ENCODE measurements around the gene SLC12A3.

Gene SLC12A3

DNA sequence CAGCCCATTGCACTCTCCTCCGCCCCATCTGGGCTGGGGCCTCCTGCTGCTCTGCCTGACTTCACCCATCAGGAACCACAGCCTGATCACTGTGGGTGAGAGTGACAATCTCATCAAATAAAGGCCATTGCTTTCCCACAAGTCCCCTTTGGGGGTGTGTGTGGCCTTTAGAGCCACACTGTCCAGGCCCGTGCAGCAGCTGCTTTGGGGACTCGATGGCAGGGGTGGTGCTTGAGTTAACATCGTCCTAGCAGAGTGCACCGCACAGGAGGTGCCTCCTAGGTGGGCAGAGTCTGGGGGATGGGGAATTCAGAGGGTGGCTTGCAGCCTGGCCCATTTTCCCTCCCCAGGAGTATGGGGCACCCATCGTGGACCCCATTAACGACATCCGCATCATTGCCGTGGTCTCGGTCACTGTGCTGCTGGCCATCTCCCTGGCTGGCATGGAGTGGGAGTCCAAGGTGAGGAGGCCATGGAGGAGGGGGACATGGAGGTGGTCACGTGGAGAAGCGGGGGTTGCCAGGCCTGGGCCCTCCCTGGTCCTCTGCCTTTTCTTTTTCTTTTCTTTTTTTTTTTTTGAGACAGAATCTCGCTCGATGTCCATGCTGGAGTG is 5.4 kb downstream of the SLC12A3 start:
- TF ChIP-seq, protein P1, sequence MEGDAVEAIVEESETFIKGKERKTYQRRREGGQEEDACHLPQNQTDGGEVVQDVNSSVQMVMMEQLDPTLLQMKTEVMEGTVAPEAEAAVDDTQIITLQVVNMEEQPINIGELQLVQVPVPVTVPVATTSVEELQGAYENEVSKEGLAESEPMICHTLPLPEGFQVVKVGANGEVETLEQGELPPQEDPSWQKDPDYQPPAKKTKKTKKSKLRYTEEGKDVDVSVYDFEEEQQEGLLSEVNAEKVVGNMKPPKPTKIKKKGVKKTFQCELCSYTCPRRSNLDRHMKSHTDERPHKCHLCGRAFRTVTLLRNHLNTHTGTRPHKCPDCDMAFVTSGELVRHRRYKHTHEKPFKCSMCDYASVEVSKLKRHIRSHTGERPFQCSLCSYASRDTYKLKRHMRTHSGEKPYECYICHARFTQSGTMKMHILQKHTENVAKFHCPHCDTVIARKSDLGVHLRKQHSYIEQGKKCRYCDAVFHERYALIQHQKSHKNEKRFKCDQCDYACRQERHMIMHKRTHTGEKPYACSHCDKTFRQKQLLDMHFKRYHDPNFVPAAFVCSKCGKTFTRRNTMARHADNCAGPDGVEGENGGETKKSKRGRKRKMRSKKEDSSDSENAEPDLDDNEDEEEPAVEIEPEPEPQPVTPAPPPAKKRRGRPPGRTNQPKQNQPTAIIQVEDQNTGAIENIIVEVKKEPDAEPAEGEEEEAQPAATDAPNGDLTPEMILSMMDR (IDR thresholded peaks at IDR 0.05; ENCODE audit: low read depth, low read length): no peak
- no peak overlapping the region for H3K4me3 ChIP-seq (ENCODE audit: low read depth, low read length)

DNA sequence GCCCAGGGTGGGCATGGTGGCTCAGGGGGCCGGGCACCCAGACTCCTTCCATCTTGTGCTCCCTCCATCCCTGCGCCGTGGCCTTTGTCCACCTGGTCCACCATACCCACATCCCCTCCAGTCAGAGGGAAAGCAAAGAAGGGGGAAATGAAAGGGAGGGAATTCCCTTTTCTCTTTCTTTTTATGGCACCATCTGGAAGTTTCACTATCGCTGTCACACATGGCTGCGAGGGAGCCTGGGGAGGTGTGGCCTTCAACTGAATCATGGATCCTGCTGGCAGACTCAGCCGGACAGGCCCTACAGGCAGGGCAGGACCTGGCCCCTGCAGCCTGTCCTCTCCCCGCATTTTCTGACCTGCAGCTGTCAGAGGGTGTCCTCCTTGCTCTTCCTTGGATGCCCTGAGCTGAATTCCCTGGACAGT is 6.2 kb downstream of the SLC12A3 start:
- no peak overlapping the region for H3K4me3 ChIP-seq (ENCODE audit: low read depth, low read length)
- TF ChIP-seq, protein P1 (IDR thresholded peaks at IDR 0.05; ENCODE audit: low read depth, low read length): no peak

DNA sequence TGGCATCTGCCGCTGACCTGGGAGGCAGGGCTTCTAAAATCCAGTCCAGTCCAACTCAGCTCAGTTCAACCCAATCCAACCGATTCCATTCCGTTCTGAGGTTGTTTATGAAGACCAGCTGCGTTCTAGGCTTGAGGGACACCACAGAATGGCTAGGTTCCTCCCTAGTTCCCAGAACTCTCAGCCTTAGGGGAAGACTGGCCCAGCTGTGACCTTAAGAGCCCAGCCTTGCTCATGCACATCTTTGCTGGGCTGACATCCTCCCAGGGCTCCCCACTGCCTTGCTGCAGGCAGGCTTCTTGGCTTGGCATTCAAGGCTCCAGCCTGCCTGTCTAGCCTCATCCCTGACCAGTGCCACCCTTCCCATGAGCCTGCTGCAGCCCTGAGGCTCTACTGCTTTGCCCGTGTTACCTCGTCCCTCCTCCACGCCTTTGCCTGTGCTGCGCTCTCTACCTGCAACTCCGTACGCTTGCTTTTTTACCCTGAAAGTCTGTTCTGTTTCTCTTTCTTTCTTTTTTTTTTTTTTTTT is 7.9 kb downstream of the SLC12A3 start:
- H3K4me3 ChIP-seq (ENCODE audit: low read depth, low read length): no peak overlapping the region
- TF ChIP-seq, protein P1 (IDR thresholded peaks at IDR 0.05; ENCODE audit: low read depth, low read length): no peak

DNA sequence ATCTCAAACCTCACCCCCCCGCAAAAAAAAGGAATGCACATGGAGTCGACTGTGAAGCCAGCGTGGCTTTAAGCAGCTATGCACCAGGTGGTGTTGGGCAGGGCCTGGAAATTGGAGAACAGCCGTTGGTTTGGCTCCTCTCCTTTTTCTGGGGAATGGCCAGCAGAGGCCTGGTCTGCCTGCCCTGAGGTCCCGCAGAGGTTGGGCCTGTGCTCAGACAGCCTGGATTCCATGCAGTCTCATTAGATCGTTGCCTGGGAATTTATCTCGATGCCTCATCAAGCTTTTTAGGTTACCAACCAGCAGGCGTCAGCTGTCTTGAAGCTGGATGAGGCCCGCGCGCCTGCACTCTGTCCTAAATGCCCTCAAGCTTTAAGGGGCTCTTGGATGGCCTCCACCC is 9.8 kb downstream of the SLC12A3 start:
- no peak overlapping the region for H3K4me3 ChIP-seq (ENCODE audit: low read depth, low read length)
- TF ChIP-seq, protein P1 (IDR thresholded peaks at IDR 0.05; ENCODE audit: low read depth, low read length): no peak

DNA sequence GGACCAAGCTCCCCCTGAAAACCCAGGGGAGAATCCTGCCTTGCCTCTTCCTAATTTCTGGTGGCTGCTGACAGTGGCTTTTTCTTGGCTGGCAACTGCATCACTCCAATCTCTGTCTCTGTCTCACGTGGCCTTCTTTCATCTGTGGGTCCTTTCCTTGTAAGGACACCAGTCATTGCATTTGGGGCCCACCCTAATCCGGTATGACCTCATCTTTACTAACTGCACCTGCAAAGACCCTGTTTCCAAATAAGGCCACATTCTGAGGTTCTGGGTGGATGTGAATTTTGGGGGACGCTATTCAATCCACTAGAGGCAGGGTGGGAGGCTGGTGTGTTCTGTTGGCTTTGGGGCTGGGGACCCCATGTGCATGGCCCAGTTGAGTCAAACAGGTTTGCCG is 11.0 kb downstream of the SLC12A3 start:
- H3K4me3 ChIP-seq (ENCODE audit: low read depth, low read length): no peak overlapping the region
- TF ChIP-seq, protein P1 (IDR thresholded peaks at IDR 0.05; ENCODE audit: low read depth, low read length): no peak

DNA sequence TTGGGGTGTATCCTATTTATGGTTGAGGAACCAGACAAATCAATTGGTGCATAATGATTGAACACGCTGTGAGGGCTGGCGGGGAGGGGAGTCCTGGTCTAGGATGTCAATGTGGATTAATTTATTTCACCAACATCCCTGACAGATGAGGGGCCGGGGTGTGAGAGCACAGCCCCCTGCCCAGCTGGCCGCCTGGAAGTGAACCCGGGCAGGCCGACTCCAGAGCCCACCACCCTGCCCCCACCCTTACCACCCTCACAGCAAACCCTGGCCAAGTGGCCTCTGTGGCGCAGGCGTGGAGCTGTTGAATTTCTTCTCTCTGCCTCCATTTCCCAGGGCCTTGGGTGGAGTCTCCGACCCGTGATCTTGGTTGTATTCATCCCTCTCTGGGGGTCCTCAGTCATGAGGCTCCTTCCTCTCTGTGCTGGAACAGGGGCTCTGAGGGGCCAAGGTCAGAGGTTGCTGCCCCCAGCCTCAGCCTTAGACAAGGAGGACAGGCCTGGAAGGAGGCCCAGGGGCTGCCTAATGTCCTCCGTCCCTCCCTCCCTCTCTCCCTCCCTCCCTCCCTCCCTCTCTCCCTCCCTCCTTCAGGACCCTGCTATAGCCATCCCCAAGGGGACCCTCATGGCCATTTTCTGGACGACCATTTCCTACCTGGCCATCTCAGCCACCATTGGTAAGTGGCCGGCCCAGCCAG is 12.6 kb downstream of the SLC12A3 start:
- TF ChIP-seq, protein P1 (IDR thresholded peaks at IDR 0.05; ENCODE audit: low read depth, low read length): no peak
- no peak overlapping the region for H3K4me3 ChIP-seq (ENCODE audit: low read depth, low read length)

DNA sequence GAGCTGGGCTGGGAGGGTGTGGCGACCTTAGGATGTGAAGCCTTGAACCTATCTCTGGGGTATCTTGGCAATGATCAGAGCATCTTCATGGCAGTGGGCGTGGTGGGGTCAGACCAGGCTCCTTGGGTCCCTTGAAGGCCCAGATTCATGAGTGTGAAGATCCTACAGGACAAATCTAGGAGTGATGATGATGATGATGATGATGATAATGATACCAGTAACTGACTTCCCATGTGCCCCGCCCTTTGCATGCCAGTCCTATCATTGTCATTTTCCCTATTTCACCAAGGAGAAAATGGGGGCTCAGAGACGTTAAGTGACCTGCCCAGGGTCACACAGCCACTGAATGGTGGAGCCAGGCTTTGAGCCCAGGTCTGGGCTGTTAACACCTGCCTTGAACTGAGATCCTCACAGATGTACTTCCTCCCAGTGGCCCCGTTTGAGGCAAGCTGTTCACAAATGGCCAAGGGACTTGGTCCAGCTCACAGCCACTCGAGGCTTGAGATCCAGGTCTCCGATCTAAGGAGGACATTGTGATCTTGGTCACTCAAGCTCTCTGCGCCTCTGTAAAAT is 13.4 kb downstream of the SLC12A3 start:
- H3K4me3 ChIP-seq (ENCODE audit: low read depth, low read length): no peak overlapping the region
- TF ChIP-seq, protein P1 (IDR thresholded peaks at IDR 0.05; ENCODE audit: low read depth, low read length): no peak

Data from WI38 (cell line).